T-helper 22 cell (primary cell): ENCODE measurements around the gene TMEM190.
"Not testable (repeated sequence)": the region's sequence is repeated elsewhere in the genome, so short reads cannot be mapped to it uniquely, and the experiment has no call there.

Experiments
- DNase-seq: peaks from one replicate; pipeline ENCODE4 v3.0.0-alpha.2; 2020; ENCODE audit warnings: low read depth

Gene TMEM190

DNA sequence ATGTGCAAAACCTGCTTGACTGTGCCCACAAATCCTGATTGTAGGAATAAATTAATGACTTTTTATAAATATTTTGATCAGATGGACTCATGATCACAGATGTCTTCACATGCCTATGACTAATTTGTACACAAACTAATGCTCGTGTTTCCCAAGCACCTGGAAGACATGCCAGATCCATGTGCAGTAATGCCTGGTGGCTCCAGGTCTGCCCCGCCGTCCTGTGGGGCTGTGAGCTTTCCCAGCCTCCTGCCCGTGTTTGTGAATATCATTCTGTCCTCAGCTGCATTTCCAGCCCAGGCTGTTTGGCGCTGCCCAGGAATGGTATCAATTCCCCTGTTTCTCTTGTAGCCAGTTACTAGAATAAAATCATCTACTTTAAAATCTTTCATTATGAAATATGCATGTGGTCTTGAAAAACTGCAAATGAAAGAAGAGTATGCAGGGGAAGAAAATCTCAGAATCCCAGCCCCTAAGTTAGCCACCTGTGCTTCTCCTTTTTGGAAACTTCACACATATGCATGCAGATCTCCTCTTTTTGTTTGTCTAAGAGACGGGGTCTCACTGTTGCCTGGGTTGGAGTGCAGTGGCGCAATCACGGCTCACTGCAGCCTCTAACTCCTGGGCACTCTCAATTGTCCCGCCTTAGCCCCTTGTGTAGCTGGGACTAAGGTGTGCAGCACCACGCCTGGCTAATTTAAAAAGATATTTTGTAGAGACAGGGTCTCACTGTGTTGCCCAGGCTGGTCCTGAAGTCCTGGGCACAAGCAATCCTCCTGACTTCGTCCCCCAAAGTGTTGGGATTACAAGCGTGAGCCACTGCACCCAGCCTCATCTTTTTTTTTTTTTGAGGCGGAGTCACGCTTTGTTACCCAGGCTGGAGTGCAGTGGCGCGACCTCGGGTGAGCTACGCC is 15.3 kb downstream of the TMEM190 start:
- DNase-seq = no peak

GRCh38 chr19:55392820-55393761 is 16.5 kb downstream of the TMEM190 start:
- DNase-seq = no peak

- no peak for DNase-seq
Measured at GRCh38 chr19:55398200-55398925, 21.7 kb downstream of the TMEM190 start.

- DNase-seq = no peak
Measured at GRCh38 chr19:55400281-55401087, 23.9 kb downstream of the TMEM190 start.

GRCh38 chr19:55401390-55401789 is 24.8 kb downstream of the TMEM190 start:
- DNase-seq = not testable (repeated sequence)

- DNase-seq = no peak
Measured at GRCh38 chr19:55402509-55402908, 25.9 kb downstream of the TMEM190 start.

GRCh38 chr19:55405638-55406037 is 29.0 kb downstream of the TMEM190 start:
- no peak for DNase-seq

DNA sequence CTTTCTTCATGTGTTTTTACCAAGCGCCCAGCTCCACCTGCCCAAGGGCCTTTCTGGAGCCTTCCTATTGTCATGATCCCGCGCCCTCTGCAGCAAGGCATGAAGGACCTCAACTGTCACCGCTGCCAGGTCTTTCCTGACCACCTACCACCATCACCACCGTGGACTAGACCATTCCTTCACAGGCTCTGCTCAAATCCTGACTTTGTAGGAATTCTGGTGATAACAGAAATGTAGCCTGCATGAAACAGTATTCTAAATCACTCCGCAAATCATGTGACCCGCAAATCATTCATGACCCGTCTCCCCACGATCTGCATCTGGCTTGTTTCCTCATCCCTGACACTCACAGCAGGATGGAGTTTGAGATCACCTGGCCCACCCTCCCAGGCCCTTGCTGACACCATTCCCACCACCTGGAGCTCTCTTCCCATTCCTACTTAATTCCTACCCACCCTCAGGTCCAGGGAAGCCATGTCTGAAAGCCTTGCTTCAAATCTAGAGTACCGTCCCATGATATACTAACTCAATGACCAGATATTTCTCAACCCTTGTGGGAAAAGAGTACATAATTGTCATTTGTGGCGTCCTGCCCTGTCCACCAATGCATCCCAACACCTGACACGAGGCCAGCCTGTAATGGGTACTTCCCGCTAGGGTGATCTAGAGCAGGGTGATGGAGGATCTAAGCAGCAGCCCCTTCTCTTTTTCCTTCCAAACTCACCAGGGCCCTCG is 29.6 kb downstream of the TMEM190 start:
- DNase-seq = no peak

- DNase-seq = no peak
Measured at GRCh38 chr19:55406826-55407549, 30.4 kb downstream of the TMEM190 start.

DNA sequence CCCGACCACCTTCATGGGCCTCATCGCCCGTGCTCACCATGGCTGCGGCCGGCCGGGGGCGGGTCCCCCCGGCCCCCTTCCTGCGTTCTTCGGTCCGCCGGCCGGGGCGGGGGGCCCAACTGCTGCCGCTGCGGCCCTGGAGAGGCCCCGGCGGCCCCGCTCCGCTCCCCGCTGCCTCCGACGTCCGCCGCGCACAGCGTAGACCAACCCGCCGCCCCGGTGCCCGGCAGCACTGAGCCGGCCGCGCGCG is 30.8 kb downstream of the TMEM190 start, which contains the start of gene UBE2S:
TSS of gene UBE2S (minus strand) at position 239 of the 250 bp plus-strand sequence. CDS start at position 40, 199 bp downstream.
- DNase-seq = not testable (repeated sequence)

- peak; percentile 96 for DNase-seq
Measured at GRCh38 chr19:55407800-55408532, 31.3 kb downstream of the TMEM190 start.

GRCh38 chr19:55408533-55408872 is 31.9 kb downstream of the TMEM190 start:
- DNase-seq = no peak

GRCh38 chr19:55409179-55409578 is 32.6 kb downstream of the TMEM190 start:
- not testable (repeated sequence) for DNase-seq

GRCh38 chr19:55410168-55410567 is 33.5 kb downstream of the TMEM190 start:
- no peak for DNase-seq

- DNase-seq = no peak
Measured at GRCh38 chr19:55418185-55418584, 41.6 kb downstream of the TMEM190 start.

DNA sequence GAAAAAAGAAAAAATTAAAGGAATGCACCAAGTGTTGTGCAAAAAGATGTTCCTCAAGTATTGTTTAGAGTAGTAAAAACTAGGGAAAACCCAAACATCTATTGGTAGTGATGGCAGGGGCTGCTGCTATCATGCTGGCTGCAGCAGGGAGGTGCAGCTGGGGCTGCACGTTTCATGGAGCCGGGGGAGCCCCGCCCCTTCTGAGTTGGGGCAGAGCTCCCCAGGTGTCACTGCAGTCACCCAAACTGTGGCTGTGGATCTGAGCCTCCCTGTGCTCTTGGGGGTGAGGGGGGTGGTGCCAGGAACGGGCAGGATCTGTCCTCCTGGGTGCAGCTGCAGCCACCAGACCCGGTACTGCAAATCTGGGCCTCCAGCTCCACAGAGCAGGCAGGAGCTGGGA is 42.5 kb downstream of the TMEM190 start:
- no peak for DNase-seq

DNA sequence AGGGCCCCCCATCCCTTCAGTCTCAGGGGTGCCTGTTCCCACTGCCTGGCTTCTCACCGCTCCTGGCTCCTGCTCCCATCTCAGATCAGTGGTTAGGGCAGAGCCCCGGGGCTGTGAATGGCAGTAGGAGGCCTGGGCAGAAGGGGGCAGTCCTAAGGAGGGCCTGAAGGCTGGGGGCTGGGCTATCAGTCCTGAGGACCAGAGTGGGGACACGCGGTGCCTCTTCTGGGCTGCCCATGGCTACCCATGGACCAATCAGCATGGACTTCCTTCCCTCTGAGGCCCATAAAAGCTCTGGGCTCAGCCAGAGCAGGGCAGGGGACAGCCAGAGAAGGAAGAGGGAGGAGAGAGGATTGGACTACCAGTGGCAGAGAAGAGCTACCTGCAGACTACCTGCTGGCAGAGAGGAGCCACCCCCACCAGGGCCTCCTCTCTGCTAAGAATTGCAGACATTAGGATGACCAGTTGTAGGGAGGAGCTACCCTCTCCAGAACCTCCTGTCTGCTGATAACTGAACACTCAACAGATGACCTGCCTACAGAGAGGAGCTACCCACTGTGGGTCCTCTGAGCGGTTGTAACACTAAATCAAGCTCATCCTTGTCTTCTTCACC is 43.1 kb downstream of the TMEM190 start:
- no peak for DNase-seq

- DNase-seq = peak; percentile 34
Measured at GRCh38 chr19:55421281-55421680, 44.7 kb downstream of the TMEM190 start.
